Cardiac fibroblast (primary cell): Measurements from ENCODE around the gene MIPOL1.

ENCODE experiments used
- DNase-seq, 2 donors: peaks; one replicate each; pipeline versions ENCODE4 v3.0.0 to v3.0.0-alpha.2; 2010; ENCODE audit warnings: low read depth in 2 of 2
- H3K4me3 ChIP-seq, 2 donors: replicated peaks in 1 of 2; 1 replicate in 1 of 2; 2 replicates in 1 of 2; pipeline ENCODE4 v1.5.1; 2011; ENCODE audit warnings: low read depth in 2 of 2, low read length in 2 of 2, mild to moderate bottlenecking in 2 of 2, moderate library complexity in 1 of 2
- CTCF ChIP-seq: IDR thresholded peaks from one replicate; pipeline ENCODE4 v1.5.1; 2011; ENCODE audit warnings: low read depth, mild to moderate bottlenecking, low read length, inconsistent platforms

Gene MIPOL1

DNA sequence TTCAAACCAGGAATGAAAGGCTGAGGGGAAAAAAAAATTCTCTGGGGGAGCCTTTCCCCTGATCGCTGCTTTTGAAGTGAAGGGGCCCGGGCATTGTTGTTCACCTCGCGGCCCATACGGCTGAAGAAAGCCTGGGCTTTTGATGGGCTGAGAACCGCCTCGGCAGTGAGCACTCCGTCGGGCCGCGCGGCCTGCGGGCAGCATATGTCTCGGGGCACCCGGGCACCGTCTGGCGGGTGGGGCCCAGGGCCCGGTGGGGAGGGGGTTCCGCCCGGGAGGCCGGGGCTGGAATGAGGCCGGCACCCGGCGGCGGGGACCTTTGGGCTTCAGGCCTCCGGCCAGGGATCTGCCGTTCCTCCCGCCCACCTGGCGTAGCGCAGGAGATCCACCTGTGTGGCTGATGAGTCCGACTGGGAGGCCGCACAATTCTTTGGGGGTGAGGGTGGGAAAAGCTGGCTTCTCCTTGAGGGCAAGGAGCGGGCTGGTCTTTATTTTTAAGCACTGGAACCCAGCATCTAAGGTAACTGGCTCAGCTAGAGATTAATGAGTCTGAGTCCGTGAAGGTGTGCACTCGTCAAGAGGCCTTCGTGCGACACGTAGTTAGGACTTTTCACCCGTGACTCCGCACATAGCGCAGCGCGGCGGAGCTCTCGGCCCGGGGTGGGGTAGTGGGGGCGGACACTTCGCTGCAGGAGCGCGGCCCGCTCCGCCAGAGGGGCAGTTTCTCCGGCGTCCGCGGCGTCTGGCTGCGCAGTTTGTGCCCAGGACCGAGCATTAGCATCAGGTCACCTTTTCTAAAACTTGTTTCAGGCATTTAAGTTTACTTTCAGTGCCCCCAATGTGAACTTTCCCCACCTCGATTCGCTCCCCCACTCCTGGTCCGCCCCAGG, 386.7 kb downstream of the MIPOL1 start:
- no peak overlapping the region for H3K4me3 ChIP-seq
- DNase-seq = no peak
- TF ChIP-seq CTCF = no peak

DNA sequence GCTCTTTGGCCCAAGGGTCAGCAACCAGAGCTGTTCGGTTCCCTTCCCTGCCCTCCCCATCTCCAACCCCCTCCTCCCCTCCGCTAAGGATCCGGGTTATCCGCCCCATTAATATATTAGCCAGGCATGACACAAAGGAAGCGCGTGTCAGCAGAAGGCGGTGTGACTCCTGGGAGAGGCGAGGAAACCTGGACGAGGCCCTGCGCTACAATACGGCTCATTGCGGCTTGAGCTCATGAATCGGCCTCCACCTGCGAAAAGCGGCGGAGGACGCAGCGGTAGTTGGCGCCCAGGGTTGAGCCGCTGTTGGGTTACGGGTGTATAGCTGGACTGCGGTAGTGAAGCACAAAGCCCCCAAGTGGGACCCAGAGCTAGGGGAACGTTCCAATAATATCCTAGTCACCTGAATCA, 387.4 kb downstream of the MIPOL1 start:
- TF ChIP-seq CTCF = no peak
- no peak overlapping the region for H3K4me3 ChIP-seq

DNA sequence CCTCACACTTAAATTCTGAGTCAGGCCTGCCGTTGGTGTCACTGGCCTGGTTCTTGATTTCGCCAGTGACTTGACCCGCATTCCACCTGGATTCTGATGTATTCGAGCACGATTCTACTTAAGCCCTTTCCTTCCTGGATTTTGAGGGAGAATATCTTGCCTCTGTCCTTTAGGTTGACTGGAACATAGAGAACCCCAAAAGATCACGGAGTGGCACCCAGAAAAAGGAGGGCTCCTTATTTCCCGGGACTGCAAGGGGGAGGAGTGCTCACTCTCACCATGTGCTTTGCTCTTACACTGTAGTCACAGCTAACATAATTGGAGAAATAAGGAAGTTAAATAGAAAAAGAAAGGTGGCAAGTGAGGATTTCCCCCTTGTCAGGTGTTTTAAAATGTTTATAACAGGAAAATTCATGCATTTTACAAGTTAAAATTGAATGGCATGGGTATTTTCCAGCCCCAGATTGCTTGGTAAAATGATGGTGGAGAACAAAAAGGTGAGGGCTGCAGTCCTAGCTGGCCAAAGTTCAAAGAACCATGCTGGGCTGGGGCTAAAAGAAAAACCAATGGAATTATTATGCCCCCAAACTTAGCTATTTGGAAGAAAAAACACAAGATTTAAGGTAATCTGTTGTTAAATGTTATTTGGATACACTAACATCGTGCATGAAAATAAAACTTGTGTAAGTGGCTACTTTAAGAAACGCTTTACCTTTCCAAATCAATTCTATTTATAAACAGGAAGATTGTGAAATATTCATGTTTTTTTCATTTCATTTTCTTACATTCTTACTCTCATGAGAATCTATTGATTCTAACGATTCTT, 388.4 kb downstream of the MIPOL1 start:
- no peak overlapping the region for H3K4me3 ChIP-seq
- no peak for TF ChIP-seq CTCF
- no peak for DNase-seq

More for the DNA sequence above, 387.4 kb downstream of the MIPOL1 start:
- no peak for DNase-seq

- DNase-seq = no peak
- H3K4me3 ChIP-seq = no peak overlapping the region
- TF ChIP-seq CTCF = no peak
These were observed 389.0 kb downstream of the MIPOL1 start for GRCh38 chr14:37586797-37587130.

DNA sequence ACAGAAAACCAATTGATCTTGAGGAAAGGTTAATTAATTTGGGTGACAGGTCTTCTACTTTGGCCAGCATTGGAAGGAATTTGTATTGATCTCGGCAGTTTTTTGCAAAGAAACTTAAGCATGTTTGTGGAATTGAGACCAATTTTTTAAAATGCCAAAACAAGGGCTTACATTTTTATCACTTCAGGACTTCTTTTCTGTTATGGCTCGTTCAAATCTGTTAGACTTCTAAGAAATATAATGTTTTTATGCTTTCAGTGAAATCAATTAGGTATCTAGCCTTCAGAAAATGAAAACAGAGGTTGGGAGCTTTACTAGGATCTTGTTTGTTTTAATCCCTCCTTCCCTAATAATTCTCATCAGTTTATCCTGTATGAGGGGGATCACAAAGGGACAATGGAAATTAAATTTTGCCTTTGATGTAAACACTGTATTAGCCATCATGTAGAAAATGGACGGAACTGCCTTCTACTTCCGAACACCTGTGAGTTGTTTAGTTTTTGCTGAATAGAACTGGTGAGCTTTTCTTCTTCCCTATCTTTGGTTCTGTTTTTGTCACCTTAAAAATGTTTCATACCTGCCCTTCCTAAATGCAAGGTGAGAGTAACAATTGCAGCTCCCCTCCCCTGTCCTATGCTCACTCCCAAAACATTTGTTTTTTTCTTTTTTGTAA, 389.5 kb downstream of the MIPOL1 start:
- no peak for DNase-seq
- no peak for TF ChIP-seq CTCF
- no peak overlapping the region for H3K4me3 ChIP-seq

- no peak for DNase-seq
- H3K4me3 ChIP-seq = no peak overlapping the region
- no peak for TF ChIP-seq CTCF
These were observed 390.3 kb downstream of the MIPOL1 start for GRCh38 chr14:37587881-37588666.
